ENCODE measurements around the gene ENTPD8. TPM values are rescaled to one million over a fixed set of nuclear protein-coding genes. Genes with fewer than 3 reads are reported as not detected.

Gene ENTPD8
- total RNA-seq, 2 experiments from 2014 or later, result not detected

- Histone ChIP-seq H3K4me3 (ENCODE audit: low read depth, low read length, poor library complexity, severe bottlenecking) (no peak overlapping the region), H3K79me2 (ENCODE audit: insufficient read depth, low read depth, low read length) (peaks cover 17% of the 10 kb centered on the region; the same call in 1 of the 2 replicates), H3K9me2 (ENCODE audit: insufficient read depth, low read length) (no peaks in the 10 kb centered on the region), H3K4me2 (ENCODE audit: low read length) (peak overlapping the region; percentile 65; the same call in 1 of the 2 replicates), H2AFZ (ENCODE audit: low read length) (peak overlapping the region; percentile 66; the same call in 1 of the 2 replicates), H3K27ac (ENCODE audit: low read depth, low read length, poor library complexity, severe bottlenecking) (no peak overlapping the region), H3K9me3 (ENCODE audit: low read length) (no peaks in the 10 kb centered on the region), H3K36me3 (ENCODE audit: insufficient read depth, low read length) (no peaks in the 10 kb centered on the region), H4K20me1 (ENCODE audit: insufficient read depth, low read length) (no peaks in the 10 kb centered on the region), H3K4me1 (ENCODE audit: insufficient read depth, low read length, poor library complexity, severe bottlenecking) (peaks cover 26% of the 10 kb centered on the region)
- CTCF ChIA-PET (ENCODE audit: unreplicated experiment), result no interaction called here
- POLR2A ChIA-PET, result no interaction called here
- no peak for DNase-seq (ENCODE audit: low spot score)
- intact Hi-C loops (cut with micrococcal nuclease; ENCODE audit: unreplicated experiment), result loop anchor here (10.0 kb wide), 1 partner anchor 92 kb away; no protein-coding TSS in a partner anchor
- TF ChIP-seq EZH2phosphoT487 (IDR thresholded peaks at IDR 0.05; ENCODE audit: borderline replicate concordance, low read depth, low read length), result no peak
- no peak for TF ChIP-seq CTCF (conservative IDR thresholded peaks at IDR 0.05; ENCODE audit: low read length)
- BruUV-seq (replicated peaks), result no TSS peak
Measured at GRCh38 chr9:137416563-137417151, 24.5 kb downstream of the ENTPD8 start.

GRCh38 chr9:137416006-137416562, 25.1 kb downstream of the ENTPD8 start:
- no peak overlapping the region for H2AFZ ChIP-seq (ENCODE audit: low read length)
- H3K4me1 ChIP-seq (ENCODE audit: insufficient read depth, low read length, poor library complexity, severe bottlenecking), result peaks cover 21% of the 10 kb centered on the region
- H3K9me2 ChIP-seq (ENCODE audit: insufficient read depth, low read length), result no peaks in the 10 kb centered on the region
- no peak overlapping the region for H3K27ac ChIP-seq (ENCODE audit: low read depth, low read length, poor library complexity, severe bottlenecking)
- DNase-seq (ENCODE audit: low spot score), result no peak
- no peaks in the 10 kb centered on the region for H4K20me1 ChIP-seq (ENCODE audit: insufficient read depth, low read length)
- intact Hi-C loops (cut with micrococcal nuclease; ENCODE audit: unreplicated experiment), result loop anchor here (10.0 kb wide), 1 partner anchor 91 kb away; no protein-coding TSS in a partner anchor
- H3K9me3 ChIP-seq (ENCODE audit: low read length), result no peaks in the 10 kb centered on the region
- POLR2A ChIA-PET, result no interaction called here
- no peak for TF ChIP-seq EZH2phosphoT487 (IDR thresholded peaks at IDR 0.05; ENCODE audit: borderline replicate concordance, low read depth, low read length)
- TF ChIP-seq CTCF (conservative IDR thresholded peaks at IDR 0.05; ENCODE audit: low read length), result no peak
- peaks cover 11% of the 10 kb centered on the region; the same call in 1 of the 2 replicates for H3K79me2 ChIP-seq (ENCODE audit: insufficient read depth, low read depth, low read length)
- H3K36me3 ChIP-seq (ENCODE audit: insufficient read depth, low read length), result no peaks in the 10 kb centered on the region
- no peak overlapping the region for H3K4me3 ChIP-seq (ENCODE audit: low read depth, low read length, poor library complexity, severe bottlenecking)
- CTCF ChIA-PET (ENCODE audit: unreplicated experiment), result no interaction called here
- BruUV-seq (replicated peaks), result no TSS peak
- no peak overlapping the region for H3K4me2 ChIP-seq (ENCODE audit: low read length)

- Histone ChIP-seq H3K79me2 (ENCODE audit: insufficient read depth, low read depth, low read length) (peaks cover 9% of the 10 kb centered on the region; the same call in 1 of the 2 replicates), H3K4me3 (ENCODE audit: low read depth, low read length, poor library complexity, severe bottlenecking) (no peak overlapping the region), H3K36me3 (ENCODE audit: insufficient read depth, low read length) (no peaks in the 10 kb centered on the region), H2AFZ (ENCODE audit: low read length) (no peak overlapping the region), H4K20me1 (ENCODE audit: insufficient read depth, low read length) (no peaks in the 10 kb centered on the region), H3K4me1 (ENCODE audit: insufficient read depth, low read length, poor library complexity, severe bottlenecking) (peaks cover 21% of the 10 kb centered on the region), H3K27ac (ENCODE audit: low read depth, low read length, poor library complexity, severe bottlenecking) (no peak overlapping the region), H3K9me2 (ENCODE audit: insufficient read depth, low read length) (no peaks in the 10 kb centered on the region), H3K9me3 (ENCODE audit: low read length) (no peaks in the 10 kb centered on the region), H3K4me2 (ENCODE audit: low read length) (no peak overlapping the region)
- DNase-seq (ENCODE audit: low spot score), result no peak
- no TSS peak for BruUV-seq (replicated peaks)
- intact Hi-C loops (cut with micrococcal nuclease; ENCODE audit: unreplicated experiment), result loop anchor here (10.0 kb wide), 1 partner anchor 91 kb away; no protein-coding TSS in a partner anchor
- ChIA-PET POLR2A (no interaction called here), CTCF (ENCODE audit: unreplicated experiment) (no interaction called here)
- TF ChIP-seq EZH2phosphoT487 (IDR thresholded peaks at IDR 0.05; ENCODE audit: borderline replicate concordance, low read depth, low read length) (no peak), CTCF (conservative IDR thresholded peaks at IDR 0.05; ENCODE audit: low read length) (no peak)
Measured at GRCh38 chr9:137415451-137415850, 25.7 kb downstream of the ENTPD8 start.
